Smooth muscle cell (in vitro differentiated cells): ENCODE measurements around the gene GYS2. TPM values are rescaled to one million over a fixed set of nuclear protein-coding genes. Genes with fewer than 3 reads are reported as not detected.

Experiments
- DNase-seq: peaks from one replicate; lab custom pipeline; 2025; ENCODE audit not compliant: unreplicated experiment; lab: John Stamatoyannopoulos, UW
- H2AFZ ChIP-seq: fragments of 200-600 bp; sonication (generic); 2 replicates; pipeline ENCODE4 v1.6.0; 2016; ENCODE audit warnings: antibody characterized with exemption, low read depth, mild to moderate bottlenecking
- H3F3A ChIP-seq: fragments of 200-600 bp; sonication (generic); 2 replicates; pipeline ENCODE4 v1.6.0; 2017; ENCODE audit warnings: antibody characterized with exemption, low read depth
- H3K27ac ChIP-seq: fragments of 200-600 bp; sonication (generic); 2 replicates; pipeline ENCODE4 v1.5.1; 2016; ENCODE audit warnings: low read depth, mild to moderate bottlenecking
- H3K27me3 ChIP-seq: fragments of 200-600 bp; sonication (generic); 2 replicates; pipeline ENCODE4 v1.6.1; 2016; ENCODE audit warnings: low read depth, mild to moderate bottlenecking
- H3K36me3 ChIP-seq: fragments of 200-600 bp; sonication (generic); 2 replicates; pipeline ENCODE4 v1.5.1; 2016; ENCODE audit warnings: low read depth
- H3K4me1 ChIP-seq: fragments of 200-600 bp; sonication (generic); 2 replicates; pipeline ENCODE4 v1.5.1; 2016; ENCODE audit warnings: low read depth
- H3K4me2 ChIP-seq: fragments of 200-600 bp; sonication (generic); 2 replicates; pipeline ENCODE4 v1.6.0; 2016; ENCODE audit warnings: mild to moderate bottlenecking
- H3K4me3 ChIP-seq: fragments of 200-600 bp; sonication (generic); 2 replicates; pipeline ENCODE4 v1.5.1; 2016; ENCODE audit warnings: mild to moderate bottlenecking
- H3K79me2 ChIP-seq: fragments of 200-600 bp; sonication (generic); 2 replicates; pipeline ENCODE4 v1.6.0; 2016; ENCODE audit warnings: low read depth, mild to moderate bottlenecking
- H3K9ac ChIP-seq: fragments of 200-600 bp; sonication (generic); 2 replicates; pipeline ENCODE4 v1.6.0; 2016; ENCODE audit warnings: low read depth
- H3K9me3 ChIP-seq: fragments of 200-600 bp; sonication (generic); replicated peaks from 2 replicates; pipeline ENCODE4 v1.5.1; 2016; ENCODE audit warnings: low read depth
- H4K20me1 ChIP-seq: fragments of 200-600 bp; sonication (generic); 2 replicates; pipeline ENCODE4 v1.6.0; 2016; ENCODE audit warnings: low read depth
- WGBS: methylation state at CpG from one replicate; pipeline ENCODE4 v1.1.7; 2016; ENCODE audit warnings: low lambda C conversion rate; 5-methylcytosine and 5-hydroxymethylcytosine counted together
- polyA plus RNA-seq: library from polyadenylated mRNA; unstranded; fragments of >200 nt; fragmentation: Nextera tagmentation; extraction: Ambion mirVana; gene quantifications from 2 replicates; pipeline ENCODE4 v1.2.1, GENCODE V29; 2016
- total RNA-seq: library from RNA; depleted of rRNA; stranded (reverse); fragments of >200 nt; gene quantifications from 2 replicates; pipeline ENCODE4 v1.2.3, GENCODE V29; 2014
- TF ChIP-seq, protein P1 (sequence below): fragments of 200-600 bp; sonication (generic); IDR thresholded peaks from 2 replicates; pipeline ENCODE4 v1.5.1; 2017; ENCODE audit warnings: borderline replicate concordance, mild to moderate bottlenecking, antibody characterized with exemption; ENCODE audit not compliant: insufficient read depth, poor library complexity, severe bottlenecking

GYS2 gene
- total and polyA plus RNA-seq, 2 experiments from 2014 or later = not detected

DNA sequence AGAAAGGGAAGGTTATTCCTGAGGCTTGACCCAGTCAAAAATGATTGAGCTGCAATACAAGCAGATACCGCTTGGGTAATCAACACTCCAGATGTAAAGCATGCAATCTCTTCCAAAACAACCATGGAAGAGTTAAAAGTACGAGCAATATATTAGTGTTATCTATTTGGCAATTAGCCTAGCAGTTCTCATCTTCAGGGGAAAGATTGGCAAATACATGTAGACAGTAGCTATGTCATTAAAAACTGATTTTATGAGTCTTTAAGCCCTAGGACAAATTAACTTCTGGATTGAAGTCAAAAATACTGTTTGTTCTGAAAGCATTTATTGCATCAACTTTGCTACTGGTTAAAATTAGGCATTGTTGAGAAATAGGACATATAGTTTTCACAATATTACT, 9.3 kb upstream of the GYS2 start:
- H2AFZ ChIP-seq = no peak overlapping the region
- H3K9ac ChIP-seq = no peak overlapping the region
- H3K36me3 ChIP-seq = no peaks in the 10 kb centered on the region
- no peaks in the 10 kb centered on the region for H3K79me2 ChIP-seq
- no peak overlapping the region for H3K27ac ChIP-seq
- H3K9me3 ChIP-seq = no peaks in the 10 kb centered on the region
- no peak overlapping the region for H3K4me2 ChIP-seq
- no peak for DNase-seq
- no peaks in the 10 kb centered on the region for H3F3A ChIP-seq
- 52% methylated on average over 2 of the region's 2 CpGs for WGBS
- TF ChIP-seq, protein P1, sequence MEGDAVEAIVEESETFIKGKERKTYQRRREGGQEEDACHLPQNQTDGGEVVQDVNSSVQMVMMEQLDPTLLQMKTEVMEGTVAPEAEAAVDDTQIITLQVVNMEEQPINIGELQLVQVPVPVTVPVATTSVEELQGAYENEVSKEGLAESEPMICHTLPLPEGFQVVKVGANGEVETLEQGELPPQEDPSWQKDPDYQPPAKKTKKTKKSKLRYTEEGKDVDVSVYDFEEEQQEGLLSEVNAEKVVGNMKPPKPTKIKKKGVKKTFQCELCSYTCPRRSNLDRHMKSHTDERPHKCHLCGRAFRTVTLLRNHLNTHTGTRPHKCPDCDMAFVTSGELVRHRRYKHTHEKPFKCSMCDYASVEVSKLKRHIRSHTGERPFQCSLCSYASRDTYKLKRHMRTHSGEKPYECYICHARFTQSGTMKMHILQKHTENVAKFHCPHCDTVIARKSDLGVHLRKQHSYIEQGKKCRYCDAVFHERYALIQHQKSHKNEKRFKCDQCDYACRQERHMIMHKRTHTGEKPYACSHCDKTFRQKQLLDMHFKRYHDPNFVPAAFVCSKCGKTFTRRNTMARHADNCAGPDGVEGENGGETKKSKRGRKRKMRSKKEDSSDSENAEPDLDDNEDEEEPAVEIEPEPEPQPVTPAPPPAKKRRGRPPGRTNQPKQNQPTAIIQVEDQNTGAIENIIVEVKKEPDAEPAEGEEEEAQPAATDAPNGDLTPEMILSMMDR = peak; percentile 10
- no peak overlapping the region for H3K4me3 ChIP-seq
- no peaks in the 10 kb centered on the region for H4K20me1 ChIP-seq
- H3K27me3 ChIP-seq = no peaks in the 10 kb centered on the region
- no peaks in the 10 kb centered on the region for H3K4me1 ChIP-seq

DNA sequence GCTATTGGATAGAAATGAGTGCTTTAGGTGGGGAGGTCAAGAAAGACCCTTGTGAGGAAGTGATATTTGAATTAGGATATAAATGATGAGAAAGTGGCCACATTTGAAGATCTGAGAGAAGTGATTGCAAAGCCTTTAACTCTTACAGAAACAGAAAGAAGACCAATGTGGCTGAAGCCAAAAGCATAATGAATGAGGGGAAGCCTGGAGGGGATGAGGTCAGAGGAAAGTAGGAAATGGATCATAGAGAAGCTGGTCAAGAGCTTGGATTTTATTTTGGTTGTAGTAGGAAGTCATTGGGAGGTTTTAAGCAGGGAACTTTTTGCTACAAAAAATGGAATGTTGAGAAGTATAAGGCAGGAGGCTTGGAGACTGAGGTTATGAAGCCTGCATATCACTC, 3.5 kb upstream of the GYS2 start:
- H2AFZ ChIP-seq = no peak overlapping the region
- H3K4me3 ChIP-seq = no peak overlapping the region
- H3K27me3 ChIP-seq = no peaks in the 10 kb centered on the region
- H3F3A ChIP-seq = no peaks in the 10 kb centered on the region
- no peak overlapping the region for H3K9ac ChIP-seq
- H3K36me3 ChIP-seq = no peaks in the 10 kb centered on the region
- TF ChIP-seq, protein P1 = no peak
- H3K9me3 ChIP-seq = no peaks in the 10 kb centered on the region
- H3K27ac ChIP-seq = no peak overlapping the region
- no peak overlapping the region for H3K4me2 ChIP-seq
- no peaks in the 10 kb centered on the region for H4K20me1 ChIP-seq
- H3K79me2 ChIP-seq = no peaks in the 10 kb centered on the region
- no peak for DNase-seq
- H3K4me1 ChIP-seq = no peaks in the 10 kb centered on the region

DNA sequence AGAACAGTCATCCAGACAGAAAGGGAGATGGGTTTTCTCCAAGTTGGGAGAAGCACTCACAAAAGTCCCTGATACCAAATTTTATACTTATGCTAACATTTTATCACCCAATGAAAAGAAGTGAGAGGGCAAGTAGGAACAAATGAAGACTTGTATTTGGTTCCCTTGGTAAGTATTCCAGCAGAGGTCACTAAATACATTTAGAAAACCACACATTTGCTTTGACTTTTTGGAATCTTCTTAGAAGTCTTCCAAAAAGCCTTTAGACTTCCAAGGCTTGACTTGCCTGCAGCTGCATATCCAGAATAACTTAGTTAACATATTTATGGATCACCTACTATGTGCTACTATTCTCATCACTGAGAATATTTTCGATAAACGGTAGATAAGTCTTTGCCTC, 3.1 kb upstream of the GYS2 start:
- Histone ChIP-seq H3K9ac (no peak overlapping the region), H3K79me2 (no peaks in the 10 kb centered on the region), H3K4me2 (no peak overlapping the region), H3K4me1 (no peaks in the 10 kb centered on the region), H3K36me3 (no peaks in the 10 kb centered on the region), H3K4me3 (no peak overlapping the region), H2AFZ (no peak overlapping the region), H3K9me3 (no peaks in the 10 kb centered on the region), H4K20me1 (no peaks in the 10 kb centered on the region), H3K27me3 (no peaks in the 10 kb centered on the region), H3F3A (no peaks in the 10 kb centered on the region), H3K27ac (no peak overlapping the region)
- 89% methylated on average over 2 of the region's 2 CpGs for WGBS
- DNase-seq = no peak
- TF ChIP-seq, protein P1 = peak; percentile 12

DNA sequence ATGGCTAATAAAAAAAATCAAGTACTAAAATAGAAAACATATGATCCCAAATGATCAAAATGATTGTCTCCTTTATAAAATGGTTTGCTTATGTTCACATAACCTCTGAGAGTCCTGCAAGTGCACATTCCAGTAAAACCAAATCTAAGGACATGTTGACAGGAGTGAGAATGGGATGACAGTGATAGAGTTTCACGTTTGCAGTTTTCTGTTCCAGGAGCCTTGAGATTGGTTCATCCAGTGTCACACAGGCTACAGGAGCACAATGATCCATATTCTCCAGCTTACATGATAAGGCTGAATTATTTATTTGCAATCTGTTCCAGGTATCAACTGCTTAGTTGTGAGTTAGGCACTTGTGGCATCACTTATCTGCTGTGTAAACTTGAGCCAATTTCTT, 1.5 kb upstream of the GYS2 start:
- WGBS = 79% methylated on average over 1 of the region's 1 CpG

More for the DNA sequence above, 1.5 kb upstream of the GYS2 start:
- no peak overlapping the region for H2AFZ ChIP-seq
- TF ChIP-seq, protein P1 = no peak
- H3K27ac ChIP-seq = no peak overlapping the region
- H3K4me3 ChIP-seq = no peak overlapping the region
- no peaks in the 10 kb centered on the region for H3K9me3 ChIP-seq
- no peaks in the 10 kb centered on the region for H3K79me2 ChIP-seq
- no peaks in the 10 kb centered on the region for H3K27me3 ChIP-seq
- H3F3A ChIP-seq = no peaks in the 10 kb centered on the region
- no peaks in the 10 kb centered on the region for H4K20me1 ChIP-seq
- H3K4me1 ChIP-seq = no peaks in the 10 kb centered on the region
- no peak overlapping the region for H3K4me2 ChIP-seq
- H3K9ac ChIP-seq = no peak overlapping the region
- no peak for DNase-seq
- no peaks in the 10 kb centered on the region for H3K36me3 ChIP-seq
